Testis (tissue), 3 donors: ENCODE results near the gene LYPD6B. TPM values are rescaled to one million over a fixed set of nuclear protein-coding genes. Genes with fewer than 3 reads are reported as not detected.

ENCODE experiments used
- DNase-seq: peaks from one replicate; pipeline ENCODE4 v3.0.0-alpha.2; 2019
- H3K27ac ChIP-seq, 2 donors: fragments of 200-600 bp; sonication (generic); one replicate each; pipeline ENCODE4 v1.5.1; 2019
- H3K27me3 ChIP-seq: fragments of 200-600 bp; sonication (generic); one replicate; pipeline ENCODE4 v1.5.1; 2019
- H3K36me3 ChIP-seq: fragments of 200-600 bp; sonication (generic); one replicate; pipeline ENCODE4 v1.5.1; 2017; ENCODE audit warnings: low read depth; ENCODE audit errors: missing control alignments
- H3K4me1 ChIP-seq: fragments of 200-600 bp; sonication (generic); one replicate; pipeline ENCODE4 v1.5.1; 2019
- H3K4me3 ChIP-seq, 2 donors: fragments of 200-600 bp; sonication (generic); one replicate each; pipeline ENCODE4 v1.5.1; 2017 to 2019
- H3K9me3 ChIP-seq: fragments of 200-600 bp; sonication (generic); one replicate; pipeline ENCODE4 v1.5.1; 2017
- POLR2A ChIP-seq: fragments of 450-650 bp; IDR thresholded peaks from one replicate; pipeline ENCODE4 v1.6.1; 2017; ENCODE audit warnings: antibody characterized with exemption, mild to moderate bottlenecking, moderate library complexity
- WGBS, 2 donors: methylation state at CpG; one replicate each; pipeline ENCODE4 v1.1.5; 2018; 5-methylcytosine and 5-hydroxymethylcytosine counted together
- intact Hi-C: fragments of 100-400 bp; cut with DNase I; formaldehyde crosslinking; loops from one replicate; pipeline ENCODE4 v1.15.1; 2023; ENCODE audit warnings: low total_unique reads
- polyA plus RNA-seq: library from polyadenylated mRNA; stranded (reverse); fragments of 350-450 nt; fragmentation: Illumina TruSeq; extraction: RNeasy Lipid Tissue Mini Kit (QIAGEN cat#74804); gene quantifications from one replicate; pipeline ENCODE4 v1.2.3, GENCODE V29; 2014; ENCODE audit warnings: low read depth, low replicate concordance; ENCODE audit not compliant: insufficient read depth
- total RNA-seq, 2 donors: library from RNA; depleted of rRNA; stranded (reverse); fragments of >200 nt; gene quantifications; one replicate each; pipeline ENCODE4 v1.2.3, GENCODE V29; 2016
- TF ChIP-seq, protein P1 (sequence below), 3 experiments: fragments of 450-650 bp in 2 of 3; fragments of 200-600 bp in 1 of 3; sonication (generic) in 1 of 3; IDR thresholded peaks; one replicate each; pipeline ENCODE4 v1.5.1; 2016 to 2019; ENCODE audit warnings: antibody characterized with exemption in 3 of 3, mild to moderate bottlenecking in 2 of 3, moderate library complexity in 1 of 3

The LYPD6B gene
- total and polyA plus RNA-seq, 3 donors from 2014 or later = 41.9 to 53.0 (median 45.2) TPM

DNA sequence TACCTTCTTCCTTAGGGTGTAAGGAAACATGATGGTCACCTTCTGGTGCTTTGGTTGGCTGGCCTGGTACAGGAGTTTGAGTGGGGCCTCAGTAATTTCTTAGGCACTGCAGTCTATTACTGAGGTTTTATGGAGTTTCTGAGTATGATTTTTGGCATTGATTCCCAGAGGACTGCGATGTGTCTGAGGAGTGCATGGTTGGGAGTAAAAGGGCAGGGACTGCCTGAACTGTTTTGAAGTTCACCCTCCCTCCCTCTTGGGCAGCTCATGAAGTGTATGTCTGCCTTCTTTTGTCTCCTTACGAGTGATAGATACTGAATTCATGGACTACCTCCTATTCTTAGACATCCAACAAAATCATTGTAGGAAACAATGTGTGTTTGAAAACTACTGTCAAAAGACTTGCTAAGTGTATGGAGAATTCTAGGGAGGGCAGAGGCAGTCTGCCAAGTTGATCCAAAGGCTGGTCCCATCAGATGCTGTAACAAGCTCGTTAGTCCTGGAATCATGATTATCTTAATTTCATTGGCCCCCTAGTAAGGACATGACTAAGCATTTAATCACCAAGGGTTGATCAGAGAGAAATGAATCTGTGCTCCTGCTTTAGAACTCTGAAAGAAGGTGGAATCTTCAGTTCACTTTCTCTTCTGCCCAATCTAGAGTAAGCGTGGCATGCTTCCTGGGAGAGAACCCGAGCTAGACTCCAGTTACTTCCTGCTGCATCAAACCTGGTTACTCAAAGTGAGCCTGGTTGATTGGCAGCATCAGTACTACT lies 26.5 kb downstream of the LYPD6B start:
- Histone ChIP-seq H3K36me3 (no peaks in the 10 kb centered on the region), H3K9me3 (no peaks in the 10 kb centered on the region), H3K4me3 (no peak overlapping the region), H3K4me1 (no peaks in the 10 kb centered on the region), H3K27me3 (no peaks in the 10 kb centered on the region), H3K27ac (no peak overlapping the region)
- TF ChIP-seq POLR2A = no peak
- TF ChIP-seq, protein P1, sequence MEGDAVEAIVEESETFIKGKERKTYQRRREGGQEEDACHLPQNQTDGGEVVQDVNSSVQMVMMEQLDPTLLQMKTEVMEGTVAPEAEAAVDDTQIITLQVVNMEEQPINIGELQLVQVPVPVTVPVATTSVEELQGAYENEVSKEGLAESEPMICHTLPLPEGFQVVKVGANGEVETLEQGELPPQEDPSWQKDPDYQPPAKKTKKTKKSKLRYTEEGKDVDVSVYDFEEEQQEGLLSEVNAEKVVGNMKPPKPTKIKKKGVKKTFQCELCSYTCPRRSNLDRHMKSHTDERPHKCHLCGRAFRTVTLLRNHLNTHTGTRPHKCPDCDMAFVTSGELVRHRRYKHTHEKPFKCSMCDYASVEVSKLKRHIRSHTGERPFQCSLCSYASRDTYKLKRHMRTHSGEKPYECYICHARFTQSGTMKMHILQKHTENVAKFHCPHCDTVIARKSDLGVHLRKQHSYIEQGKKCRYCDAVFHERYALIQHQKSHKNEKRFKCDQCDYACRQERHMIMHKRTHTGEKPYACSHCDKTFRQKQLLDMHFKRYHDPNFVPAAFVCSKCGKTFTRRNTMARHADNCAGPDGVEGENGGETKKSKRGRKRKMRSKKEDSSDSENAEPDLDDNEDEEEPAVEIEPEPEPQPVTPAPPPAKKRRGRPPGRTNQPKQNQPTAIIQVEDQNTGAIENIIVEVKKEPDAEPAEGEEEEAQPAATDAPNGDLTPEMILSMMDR (IDR thresholded peaks at IDR 0.05) = no peak
- WGBS, 2 donors = 60 to 68% methylated on average over 5 of the region's 5 CpGs
- intact Hi-C loops = no loop called here
- no peak for DNase-seq

DNA sequence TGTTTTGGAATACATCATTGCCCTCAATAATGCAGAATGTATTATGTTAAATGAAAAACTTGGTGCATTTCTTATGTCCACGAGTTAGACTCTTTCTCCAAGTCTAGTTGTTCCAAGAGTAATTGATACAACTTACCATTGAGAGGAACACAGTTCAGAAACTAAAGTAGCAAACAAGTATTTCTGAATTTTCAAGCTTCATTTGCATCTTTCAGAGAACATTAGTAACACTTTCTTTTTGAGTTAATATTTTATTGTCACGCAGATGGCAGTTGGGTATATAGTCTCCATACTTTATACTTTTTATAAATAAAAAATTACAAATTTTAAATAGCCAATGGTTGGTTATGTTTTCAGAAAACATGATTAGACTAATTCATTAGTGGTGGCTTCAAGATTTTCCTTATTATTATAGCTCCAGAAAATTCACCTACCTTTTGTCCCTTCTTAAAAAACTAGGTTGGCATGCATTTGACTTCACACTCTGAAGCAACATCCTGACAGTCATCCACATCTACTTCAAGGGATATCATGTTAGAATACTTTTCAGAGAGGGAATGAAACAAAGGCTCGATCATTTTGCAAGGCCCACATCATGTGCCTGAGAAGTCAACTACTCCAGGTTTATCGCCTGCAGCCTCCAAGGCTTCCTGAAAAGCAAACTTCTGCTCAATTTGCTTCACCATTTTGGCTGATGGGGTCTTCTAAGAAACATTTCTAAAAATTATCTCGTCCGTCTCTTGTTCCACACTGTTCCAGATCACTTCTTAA lies 29.9 kb downstream of the LYPD6B start:
- Histone ChIP-seq H3K9me3 (no peaks in the 10 kb centered on the region), H3K4me3 (no peak overlapping the region), H3K27ac (no peak overlapping the region), H3K36me3 (no peaks in the 10 kb centered on the region), H3K27me3 (no peaks in the 10 kb centered on the region), H3K4me1 (no peaks in the 10 kb centered on the region)
- no peak for DNase-seq
- no peak for TF ChIP-seq POLR2A
- TF ChIP-seq, protein P1 (IDR thresholded peaks at IDR 0.05) = no peak
- intact Hi-C loops = no loop called here
- WGBS, 2 donors = 75 to 81% methylated on average over 6 of the region's 6 CpGs

DNA sequence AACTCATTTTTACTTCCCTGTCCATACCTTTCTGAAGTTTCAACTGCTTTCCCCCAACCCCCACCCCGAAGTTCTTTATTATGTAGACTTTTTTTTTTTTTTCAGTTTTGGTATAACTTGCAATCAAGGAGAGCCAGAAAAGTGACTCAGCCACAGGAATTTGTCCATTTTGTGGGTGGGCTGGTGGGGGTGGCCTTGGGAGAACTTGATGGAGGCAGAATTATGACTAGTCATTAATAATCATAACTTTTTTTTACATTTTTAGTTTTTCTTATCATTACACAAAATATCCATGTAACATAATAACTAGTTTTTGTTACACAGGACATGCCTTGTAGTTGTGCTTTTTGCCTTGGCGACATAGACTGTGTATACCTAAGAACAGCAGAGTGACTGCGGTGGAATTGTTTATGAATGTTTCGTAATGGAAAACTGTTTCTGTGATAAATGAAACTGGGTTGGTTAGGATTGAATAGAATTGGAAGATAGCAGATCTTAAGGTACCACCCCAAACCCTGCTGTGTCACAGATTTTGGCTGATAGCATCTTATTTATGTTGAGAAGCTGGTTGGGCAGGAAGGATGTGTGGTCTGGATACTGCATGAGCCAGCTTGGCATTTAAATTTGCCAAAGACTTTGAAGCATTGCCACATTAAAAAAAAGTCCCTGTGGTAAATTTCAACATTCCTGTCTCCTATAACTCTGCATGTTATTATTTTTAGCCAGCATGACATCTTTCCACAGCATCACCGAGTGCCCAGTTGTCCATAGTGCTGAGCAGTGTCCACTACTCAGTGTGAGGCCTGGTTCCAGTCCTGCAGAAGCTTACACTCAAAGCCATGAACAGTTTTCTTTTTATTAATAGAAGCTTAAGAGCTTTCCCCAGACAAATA lies 30.7 kb downstream of the LYPD6B start:
- H3K27me3 ChIP-seq = no peaks in the 10 kb centered on the region
- no peak for DNase-seq
- H3K4me1 ChIP-seq = no peaks in the 10 kb centered on the region
- intact Hi-C loops = no loop called here
- H3K27ac ChIP-seq = no peak overlapping the region
- no peaks in the 10 kb centered on the region for H3K36me3 ChIP-seq
- no peaks in the 10 kb centered on the region for H3K9me3 ChIP-seq
- WGBS, 2 donors = 69 to 72% methylated on average over 5 of the region's 5 CpGs
- H3K4me3 ChIP-seq = no peak overlapping the region
- TF ChIP-seq, protein P1 (IDR thresholded peaks at IDR 0.05) = no peak
- TF ChIP-seq POLR2A = no peak

DNA sequence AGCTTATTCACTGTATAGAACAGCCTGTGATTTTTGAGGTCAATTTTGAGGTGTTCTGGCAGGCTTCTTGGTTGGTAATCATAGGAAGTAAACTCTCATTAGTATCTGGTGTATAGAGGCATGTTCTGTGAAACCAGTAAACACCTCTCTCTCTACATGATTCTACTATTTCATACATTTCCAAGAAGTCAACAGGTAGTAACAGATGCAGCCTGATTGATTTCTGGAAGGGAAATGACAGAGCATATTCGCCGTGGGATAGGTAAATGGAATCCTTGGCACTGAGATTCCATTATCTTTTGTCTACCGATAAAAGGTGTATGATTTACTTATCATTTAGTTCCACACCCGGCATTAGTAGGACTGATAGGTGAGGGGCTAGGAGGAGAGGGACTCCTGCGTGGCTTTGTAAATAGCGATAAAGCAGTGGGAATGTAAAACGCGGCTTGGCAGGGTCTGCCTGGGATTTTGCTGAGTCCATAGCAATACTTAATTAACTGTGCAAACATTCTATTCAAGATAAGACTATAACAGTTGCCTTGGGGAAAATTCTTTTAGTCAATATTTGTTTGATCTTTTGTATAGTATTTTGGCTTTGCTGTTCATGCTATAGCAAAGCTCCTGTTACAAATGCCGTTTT lies 32.3 kb downstream of the LYPD6B start:
- no peak for DNase-seq
- no peaks in the 10 kb centered on the region for H3K27me3 ChIP-seq
- no peak overlapping the region for H3K27ac ChIP-seq
- H3K4me3 ChIP-seq = no peak overlapping the region
- H3K9me3 ChIP-seq = no peaks in the 10 kb centered on the region
- H3K36me3 ChIP-seq = no peaks in the 10 kb centered on the region
- TF ChIP-seq, protein P1 (IDR thresholded peaks at IDR 0.05) = no peak
- no peak for TF ChIP-seq POLR2A
- no peaks in the 10 kb centered on the region for H3K4me1 ChIP-seq
- WGBS, 2 donors = 50 to 57% methylated on average over 9 of the region's 9 CpGs
- intact Hi-C loops = no loop called here
